Cerebellar nuclear complex (tissue), 1 donor: ENCODE results near the gene SMOC2.

Experiments
- DNase-seq, 2 experiments: peaks; one replicate each; lab custom pipeline; 2025; lab: John Stamatoyannopoulos, UW

The SMOC2 gene

GRCh38 chr6:168447282-168447681 is 6.3 kb downstream of the SMOC2 start:
- no peak for DNase-seq

GRCh38 chr6:168447700-168448099 is 6.7 kb downstream of the SMOC2 start:
- DNase-seq, result no peak

GRCh38 chr6:168448243-168448855 is 7.4 kb downstream of the SMOC2 start:
- DNase-seq, result no peak

- no peak for DNase-seq
These were observed 9.9 kb downstream of the SMOC2 start for GRCh38 chr6:168450917-168451316.

GRCh38 chr6:168451805-168452517 is 11.0 kb downstream of the SMOC2 start:
- DNase-seq, result no peak

GRCh38 chr6:168452685-168453377 is 11.8 kb downstream of the SMOC2 start:
- DNase-seq, result no peak

- DNase-seq, result no peak
These were observed 15.0 kb downstream of the SMOC2 start for GRCh38 chr6:168455847-168456530.

GRCh38 chr6:168456907-168457652 is 16.1 kb downstream of the SMOC2 start:
- no peak for DNase-seq

GRCh38 chr6:168457653-168457934 is 16.6 kb downstream of the SMOC2 start:
- no peak for DNase-seq

GRCh38 chr6:168458101-168458500 is 17.1 kb downstream of the SMOC2 start:
- no peak for DNase-seq

GRCh38 chr6:168459572-168459971 is 18.6 kb downstream of the SMOC2 start:
- DNase-seq, result no peak

GRCh38 chr6:168462289-168462853 is 21.4 kb downstream of the SMOC2 start:
- DNase-seq, result no peak

GRCh38 chr6:168464546-168464945 is 23.6 kb downstream of the SMOC2 start:
- no peak for DNase-seq

GRCh38 chr6:168468045-168468444 is 27.1 kb downstream of the SMOC2 start:
- DNase-seq, result no peak

- no peak for DNase-seq
These were observed 28.5 kb downstream of the SMOC2 start for GRCh38 chr6:168469521-168469920.

- no peak for DNase-seq
These were observed 28.9 kb downstream of the SMOC2 start for GRCh38 chr6:168469926-168470325.

GRCh38 chr6:168472363-168472762 is 31.4 kb downstream of the SMOC2 start:
- no peak for DNase-seq

- no peak for DNase-seq
These were observed 32.2 kb downstream of the SMOC2 start for GRCh38 chr6:168473197-168473596.

- DNase-seq, result no peak
These were observed 34.4 kb downstream of the SMOC2 start for GRCh38 chr6:168475188-168476013.

GRCh38 chr6:168479421-168479820 is 38.4 kb downstream of the SMOC2 start:
- DNase-seq, result no peak

GRCh38 chr6:168480481-168480880 is 39.5 kb downstream of the SMOC2 start:
- no peak for DNase-seq
